MM.1S (cell line): ENCODE results near the gene ARRB2.
"Not testable (repeated sequence)": the region's sequence is repeated elsewhere in the genome, so short reads cannot be mapped to it uniquely, and the experiment has no call there.

Experiments
- DNase-seq: peaks from one replicate; pipeline ENCODE4 v3.0.0-alpha.2; 2015
- H2AFZ ChIP-seq: fragments of 300-600 bp; sonication (generic); 2 replicates; pipeline ENCODE4 v1.6.0; 2016; ENCODE audit warnings: antibody characterized with exemption, low read length
- H3F3A ChIP-seq: fragments of 300-600 bp; sonication (generic); 2 replicates; pipeline ENCODE4 v1.6.1; 2016; ENCODE audit warnings: mild to moderate bottlenecking, antibody characterized with exemption, low read length, moderate library complexity, mixed read lengths; ENCODE audit not compliant: insufficient read depth
- H3K27ac ChIP-seq: fragments of 300-600 bp; sonication (generic); 2 replicates; pipeline ENCODE4 v1.5.1; 2016; ENCODE audit warnings: mild to moderate bottlenecking, low read length
- H3K27me3 ChIP-seq: fragments of 300-600 bp; sonication (generic); replicated peaks from 2 replicates; pipeline ENCODE4 v1.6.0; 2016; ENCODE audit warnings: low read length; ENCODE audit not compliant: insufficient read depth
- H3K36me3 ChIP-seq: fragments of 300-600 bp; sonication (generic); replicated peaks from 2 replicates; pipeline ENCODE4 v1.6.1; 2016; ENCODE audit warnings: mild to moderate bottlenecking, low read length, mixed read lengths; ENCODE audit not compliant: insufficient read depth
- H3K4me1 ChIP-seq: fragments of 300-600 bp; sonication (generic); 2 replicates; pipeline ENCODE4 v1.6.1; 2016; ENCODE audit warnings: low read length, mixed read lengths
- H3K4me2 ChIP-seq: fragments of 300-600 bp; sonication (generic); 2 replicates; pipeline ENCODE4 v1.6.0; 2016; ENCODE audit warnings: low read depth, low read length
- H3K4me3 ChIP-seq: fragments of 300-600 bp; sonication (generic); 2 replicates; pipeline ENCODE4 v1.5.1; 2016; ENCODE audit warnings: low read length, mixed read lengths
- H3K79me2 ChIP-seq: fragments of 300-600 bp; sonication (generic); 2 replicates; pipeline ENCODE4 v1.6.1; 2016; ENCODE audit warnings: mixed run types, low read length, mixed read lengths
- H3K9ac ChIP-seq: fragments of 300-600 bp; sonication (generic); 2 replicates; pipeline ENCODE4 v1.6.1; 2016; ENCODE audit warnings: low read length, mixed read lengths
- H3K9me2 ChIP-seq: fragments of 300-600 bp; sonication (generic); replicated peaks from 2 replicates; pipeline ENCODE4 v1.6.1; 2016; ENCODE audit warnings: mild to moderate bottlenecking, low read length, mixed read lengths; ENCODE audit not compliant: insufficient read depth
- H3K9me3 ChIP-seq: fragments of 300-600 bp; sonication (generic); replicated peaks from 2 replicates; pipeline ENCODE4 v1.6.1; 2016; ENCODE audit warnings: mild to moderate bottlenecking, low read length, mixed read lengths; ENCODE audit not compliant: insufficient read depth
- H4K20me1 ChIP-seq: fragments of 300-600 bp; sonication (generic); 2 replicates; pipeline ENCODE4 v1.6.1; 2016; ENCODE audit warnings: mild to moderate bottlenecking, low read length, moderate library complexity, mixed read lengths; ENCODE audit not compliant: insufficient read depth
- EZH2 ChIP-seq: fragments of 300-600 bp; sonication (generic); optimal IDR thresholded peaks from 2 replicates; pipeline ENCODE3; 2017; ENCODE audit warnings: low read depth, mild to moderate bottlenecking, antibody characterized with exemption, low read length, mixed read lengths
- EZH2phosphoT487 ChIP-seq: fragments of 300-600 bp; sonication (generic); IDR thresholded peaks from 2 replicates; pipeline ENCODE4 v1.6.1; 2018; ENCODE audit warnings: antibody characterized with exemption, low read length
- TF ChIP-seq, protein P1 (sequence below): fragments of 300-600 bp; sonication (generic); IDR thresholded peaks from 2 replicates; pipeline ENCODE4 v1.5.1; 2016; ENCODE audit warnings: antibody characterized with exemption, low read length, mixed read lengths

ARRB2 gene

GRCh38 chr17:4678448-4679026 lies 31.9 kb upstream of the ARRB2 start:
- H3K9me3 ChIP-seq, result no peaks in the 10 kb centered on the region
- H3K27me3 ChIP-seq, result no peaks in the 10 kb centered on the region
- H3K36me3 ChIP-seq, result 0 out of 2 replicates have a peak, but pooled peaks cover 4% of the 10 kb centered on the region
- no peak overlapping the region for H2AFZ ChIP-seq
- no peak overlapping the region for H3K4me2 ChIP-seq
- no peaks in the 10 kb centered on the region for H4K20me1 ChIP-seq
- no peak overlapping the region for H3K4me3 ChIP-seq
- H3K9me2 ChIP-seq, result no peaks in the 10 kb centered on the region
- no peak overlapping the region for H3K27ac ChIP-seq
- no peaks in the 10 kb centered on the region for H3F3A ChIP-seq
- H3K4me1 ChIP-seq, result no peaks in the 10 kb centered on the region
- H3K79me2 ChIP-seq, result peaks cover 4% of the 10 kb centered on the region; the same call in 1 of the 2 replicates
- H3K9ac ChIP-seq, result no peak overlapping the region
- TF ChIP-seq EZH2phosphoT487 (no peak), EZH2 (no peak)
- TF ChIP-seq, protein P1, sequence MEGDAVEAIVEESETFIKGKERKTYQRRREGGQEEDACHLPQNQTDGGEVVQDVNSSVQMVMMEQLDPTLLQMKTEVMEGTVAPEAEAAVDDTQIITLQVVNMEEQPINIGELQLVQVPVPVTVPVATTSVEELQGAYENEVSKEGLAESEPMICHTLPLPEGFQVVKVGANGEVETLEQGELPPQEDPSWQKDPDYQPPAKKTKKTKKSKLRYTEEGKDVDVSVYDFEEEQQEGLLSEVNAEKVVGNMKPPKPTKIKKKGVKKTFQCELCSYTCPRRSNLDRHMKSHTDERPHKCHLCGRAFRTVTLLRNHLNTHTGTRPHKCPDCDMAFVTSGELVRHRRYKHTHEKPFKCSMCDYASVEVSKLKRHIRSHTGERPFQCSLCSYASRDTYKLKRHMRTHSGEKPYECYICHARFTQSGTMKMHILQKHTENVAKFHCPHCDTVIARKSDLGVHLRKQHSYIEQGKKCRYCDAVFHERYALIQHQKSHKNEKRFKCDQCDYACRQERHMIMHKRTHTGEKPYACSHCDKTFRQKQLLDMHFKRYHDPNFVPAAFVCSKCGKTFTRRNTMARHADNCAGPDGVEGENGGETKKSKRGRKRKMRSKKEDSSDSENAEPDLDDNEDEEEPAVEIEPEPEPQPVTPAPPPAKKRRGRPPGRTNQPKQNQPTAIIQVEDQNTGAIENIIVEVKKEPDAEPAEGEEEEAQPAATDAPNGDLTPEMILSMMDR, result no peak
- no peak for DNase-seq

GRCh38 chr17:4679658-4680057 lies 30.8 kb upstream of the ARRB2 start:
- no peak for DNase-seq
- no peak overlapping the region for H3K4me3 ChIP-seq
- no peak overlapping the region for H3K4me2 ChIP-seq
- H3K9ac ChIP-seq, result no peak overlapping the region
- no peaks in the 10 kb centered on the region for H4K20me1 ChIP-seq
- no peaks in the 10 kb centered on the region for H3K27me3 ChIP-seq
- 0 out of 2 replicates have a peak, but pooled peaks cover 4% of the 10 kb centered on the region for H3K36me3 ChIP-seq
- H2AFZ ChIP-seq, result no peak overlapping the region
- H3K4me1 ChIP-seq, result no peaks in the 10 kb centered on the region
- TF ChIP-seq EZH2, result no peak
- TF ChIP-seq, protein P1, result no peak
- no peak for TF ChIP-seq EZH2phosphoT487
- H3F3A ChIP-seq, result no peaks in the 10 kb centered on the region
- H3K9me2 ChIP-seq, result no peaks in the 10 kb centered on the region
- no peak overlapping the region for H3K27ac ChIP-seq
- H3K79me2 ChIP-seq, result peaks cover 4% of the 10 kb centered on the region; the same call in 1 of the 2 replicates
- no peaks in the 10 kb centered on the region for H3K9me3 ChIP-seq

- H3K36me3 ChIP-seq, H4K20me1 ChIP-seq: not testable (repeated sequence)
- H3K79me2 ChIP-seq, result peaks cover 16% of the 10 kb centered on the region
Observed at GRCh38 chr17:4683739-4684138, 26.7 kb upstream of the ARRB2 start.

GRCh38 chr17:4689872-4690271 lies 20.6 kb upstream of the ARRB2 start:
- not testable (repeated sequence) for H2AFZ ChIP-seq, H3K9me2 ChIP-seq, H3K27me3 ChIP-seq, H3K9me3 ChIP-seq, H3K27ac ChIP-seq, H3K4me3 ChIP-seq, H3F3A ChIP-seq, DNase-seq, H4K20me1 ChIP-seq, H3K4me2 ChIP-seq, H3K4me1 ChIP-seq, H3K36me3 ChIP-seq, H3K9ac ChIP-seq
- H3K79me2 ChIP-seq, result peaks cover 61% of the 10 kb centered on the region

More at GRCh38 chr17:4683739-4684138, 26.7 kb upstream of the ARRB2 start:
- H3K9me3 ChIP-seq, H3K4me3 ChIP-seq, H3K4me1 ChIP-seq, H3K4me2 ChIP-seq, H3K27ac ChIP-seq, H3F3A ChIP-seq, H2AFZ ChIP-seq, H3K9ac ChIP-seq, H3K27me3 ChIP-seq, DNase-seq, H3K9me2 ChIP-seq: not testable (repeated sequence)
